Measurements from ENCODE around the gene SPAG7.
A peak's percentile ranks its signal among the peaks of the same experiment; 100 is the strongest.

SPAG7 gene

GRCh38 chr17:4949321-4950074 lies 18.1 kb downstream of the SPAG7 start:
- peak; percentile 79 for DNase-seq

DNA sequence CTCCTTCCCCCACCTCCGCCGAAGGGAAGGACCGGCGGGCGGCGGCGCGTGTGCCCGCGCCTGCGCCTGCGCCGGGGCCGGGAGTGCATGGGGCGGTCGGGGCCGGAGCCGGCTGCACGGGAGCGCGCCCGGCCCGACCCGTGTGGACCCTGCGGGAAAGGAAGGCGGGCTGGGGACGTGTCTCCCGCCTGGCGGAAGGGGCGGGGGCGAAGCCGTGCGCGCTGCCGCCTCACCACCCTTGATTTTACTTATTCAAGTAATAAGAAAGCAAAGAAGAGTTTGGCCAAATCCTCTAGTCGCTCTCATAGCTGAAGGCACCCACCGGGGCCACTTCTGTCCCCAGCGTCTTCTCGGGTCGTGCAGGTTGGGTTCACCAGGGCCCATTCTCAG lies 18.7 kb downstream of the SPAG7 start:
- peak; percentile 92 for DNase-seq

GRCh38 chr17:4948166-4948930 lies 19.3 kb downstream of the SPAG7 start, which contains the start of gene PFN1:
Gene PFN1 (minus strand): TSS chr17:4948530. CDS start chr17:4948394, 136 bp downstream.
- peak; percentile 94 for DNase-seq

DNA sequence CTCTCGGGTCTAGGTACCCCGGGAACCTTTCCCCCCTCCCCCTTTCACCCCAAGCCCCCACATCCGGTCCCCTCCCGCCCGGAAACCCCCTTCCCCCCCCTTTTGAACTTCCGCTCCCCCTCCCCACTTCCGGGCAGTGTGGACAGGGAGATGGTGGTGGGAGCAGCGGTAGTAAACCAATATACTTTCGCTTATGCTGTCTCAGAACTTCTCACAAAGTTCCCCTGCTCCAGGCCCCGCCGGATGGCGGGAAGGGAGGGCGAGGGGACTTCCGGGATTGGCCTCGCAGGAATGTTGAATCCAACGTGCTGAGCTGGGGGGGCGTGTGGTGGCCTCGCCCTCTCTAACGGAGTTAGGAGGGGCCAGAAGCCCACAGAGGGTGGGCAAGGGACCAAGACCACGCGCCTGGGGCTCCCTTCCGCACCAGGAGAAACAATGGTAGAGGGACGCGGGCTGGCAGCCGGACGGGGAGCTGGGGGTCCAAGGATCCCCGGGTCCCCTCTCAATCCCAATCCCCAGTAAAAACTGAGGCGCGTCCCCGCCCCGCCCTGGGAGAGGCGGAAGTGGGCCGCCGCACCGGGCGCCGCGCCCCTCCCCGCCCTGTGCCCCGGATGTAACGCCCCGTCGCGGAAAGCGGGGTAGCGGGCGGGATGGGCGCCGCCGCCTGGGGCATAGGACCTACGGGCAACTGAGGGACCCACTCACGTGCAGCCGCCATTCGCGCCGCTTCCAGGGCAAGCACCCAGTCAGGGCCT lies 20.0 kb downstream of the SPAG7 start:
- peak; percentile 84 for DNase-seq

DNA sequence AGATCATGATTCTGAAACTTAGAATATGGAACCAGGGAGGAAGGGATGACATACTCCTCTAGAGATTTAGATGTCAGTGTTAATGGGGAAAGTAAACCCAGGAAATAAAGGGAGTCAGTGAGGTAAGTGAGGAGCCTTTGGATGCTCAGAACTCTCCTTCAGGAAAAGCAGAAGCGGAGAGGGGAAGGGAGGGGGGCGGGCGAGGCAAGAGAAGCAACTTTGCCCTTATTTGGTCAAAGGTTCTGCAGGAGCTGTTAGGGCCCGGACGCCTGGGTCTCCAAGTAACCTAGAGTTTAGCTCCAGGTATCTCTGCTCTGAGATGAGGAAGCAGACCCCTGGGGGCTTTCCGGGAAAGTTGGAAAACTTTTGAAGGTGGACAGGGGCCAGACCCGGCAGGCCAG lies 20.6 kb downstream of the SPAG7 start:
- DNase-seq = no peak

GRCh38 chr17:4946312-4946976 lies 21.2 kb downstream of the SPAG7 start:
- DNase-seq = no peak

DNA sequence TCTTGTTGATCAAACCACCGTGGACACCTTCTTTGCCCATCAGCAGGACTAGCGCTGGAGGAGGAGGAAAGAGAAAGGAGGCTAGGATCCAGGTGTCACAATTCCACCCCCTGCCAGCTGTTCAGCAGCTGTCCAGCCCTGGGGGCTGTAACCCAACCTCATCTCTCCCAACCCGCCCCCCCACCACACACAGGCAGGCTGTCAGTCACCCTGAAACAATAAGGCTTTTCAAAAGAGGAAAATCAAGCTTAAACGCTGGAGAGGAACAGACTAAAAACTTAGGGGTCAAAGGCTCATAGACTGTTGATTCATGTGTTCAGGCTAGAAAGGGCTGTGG lies 21.7 kb downstream of the SPAG7 start:
- DNase-seq = no peak

DNA sequence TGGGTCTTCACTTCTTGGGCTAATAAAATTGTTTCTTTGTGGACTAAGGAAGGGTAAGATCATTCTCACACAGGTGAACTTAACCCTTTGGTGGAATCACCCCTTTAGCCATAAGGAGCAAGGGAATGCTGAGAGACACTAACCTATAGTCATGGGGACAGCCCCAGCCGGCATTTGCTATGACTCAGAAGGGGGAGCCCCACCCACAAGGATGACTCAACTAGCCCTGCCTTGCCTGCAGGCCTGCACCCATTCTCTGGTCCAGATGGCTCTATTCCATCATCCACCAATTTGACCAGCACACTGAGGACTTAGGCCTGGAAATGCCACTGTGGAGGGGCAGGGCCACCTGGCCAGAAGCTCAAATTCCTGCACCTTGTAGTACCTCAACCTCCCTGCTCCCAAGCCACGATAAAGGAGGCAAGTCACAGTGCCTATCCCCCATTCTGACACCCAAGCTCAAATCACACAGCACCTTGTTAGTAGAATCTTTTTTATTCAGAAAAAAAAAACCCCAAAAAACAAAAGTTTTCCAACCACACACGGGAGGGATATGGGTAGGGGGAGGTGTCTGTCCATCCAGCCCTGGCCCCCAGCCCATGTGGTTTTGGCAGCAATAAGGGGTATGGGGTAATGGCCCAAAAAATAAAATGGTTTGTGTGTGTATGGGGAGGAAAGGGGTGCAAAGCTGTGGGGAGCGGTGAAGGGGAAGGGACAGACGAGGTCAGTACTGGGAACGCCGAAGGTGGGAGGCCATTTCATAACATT lies 22.3 kb downstream of the SPAG7 start:
- no peak for DNase-seq

DNA sequence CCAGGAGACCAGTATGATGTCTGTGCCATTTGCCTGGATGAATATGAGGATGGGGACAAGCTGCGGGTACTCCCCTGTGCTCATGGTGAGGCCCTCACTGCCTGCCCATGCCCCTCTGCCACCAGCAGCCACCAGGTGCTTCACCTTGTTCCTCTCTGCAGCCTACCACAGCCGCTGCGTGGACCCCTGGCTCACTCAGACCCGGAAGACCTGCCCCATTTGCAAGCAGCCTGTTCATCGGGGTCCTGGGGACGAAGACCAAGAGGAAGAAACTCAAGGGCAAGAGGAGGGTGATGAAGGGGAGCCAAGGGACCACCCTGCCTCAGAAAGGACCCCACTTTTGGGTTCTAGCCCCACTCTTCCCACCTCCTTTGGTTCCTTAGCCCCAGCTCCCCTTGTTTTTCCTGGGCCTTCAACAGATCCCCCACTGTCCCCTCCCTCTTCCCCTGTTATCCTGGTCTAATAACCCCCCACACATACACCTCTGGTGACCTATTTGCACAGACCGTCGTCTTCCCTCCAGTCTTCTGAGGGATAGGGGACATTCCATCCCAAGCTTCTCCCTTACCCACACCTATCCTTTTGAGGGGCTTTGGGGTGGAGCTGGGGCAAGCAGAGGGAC lies 23.0 kb downstream of the SPAG7 start:
- no peak for DNase-seq

GRCh38 chr17:4944163-4944553 lies 23.5 kb downstream of the SPAG7 start:
- DNase-seq = no peak

- DNase-seq = no peak
Observed at GRCh38 chr17:4942760-4943508, 24.7 kb downstream of the SPAG7 start.

DNA sequence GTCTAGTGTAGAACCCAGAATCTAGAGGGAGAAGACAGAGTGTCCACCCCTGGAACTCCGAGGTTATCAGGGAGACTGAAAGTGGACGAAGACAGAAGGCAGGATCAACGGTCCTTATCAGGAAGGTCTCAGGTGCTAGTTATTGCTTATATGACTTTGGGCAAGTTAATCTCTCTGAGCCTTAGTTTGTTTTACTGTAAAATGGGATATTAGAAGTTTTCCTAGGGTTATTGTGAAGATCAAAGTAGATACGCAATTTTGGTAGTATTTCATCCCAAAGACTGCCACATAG lies 26.4 kb downstream of the SPAG7 start:
- DNase-seq = no peak

DNA sequence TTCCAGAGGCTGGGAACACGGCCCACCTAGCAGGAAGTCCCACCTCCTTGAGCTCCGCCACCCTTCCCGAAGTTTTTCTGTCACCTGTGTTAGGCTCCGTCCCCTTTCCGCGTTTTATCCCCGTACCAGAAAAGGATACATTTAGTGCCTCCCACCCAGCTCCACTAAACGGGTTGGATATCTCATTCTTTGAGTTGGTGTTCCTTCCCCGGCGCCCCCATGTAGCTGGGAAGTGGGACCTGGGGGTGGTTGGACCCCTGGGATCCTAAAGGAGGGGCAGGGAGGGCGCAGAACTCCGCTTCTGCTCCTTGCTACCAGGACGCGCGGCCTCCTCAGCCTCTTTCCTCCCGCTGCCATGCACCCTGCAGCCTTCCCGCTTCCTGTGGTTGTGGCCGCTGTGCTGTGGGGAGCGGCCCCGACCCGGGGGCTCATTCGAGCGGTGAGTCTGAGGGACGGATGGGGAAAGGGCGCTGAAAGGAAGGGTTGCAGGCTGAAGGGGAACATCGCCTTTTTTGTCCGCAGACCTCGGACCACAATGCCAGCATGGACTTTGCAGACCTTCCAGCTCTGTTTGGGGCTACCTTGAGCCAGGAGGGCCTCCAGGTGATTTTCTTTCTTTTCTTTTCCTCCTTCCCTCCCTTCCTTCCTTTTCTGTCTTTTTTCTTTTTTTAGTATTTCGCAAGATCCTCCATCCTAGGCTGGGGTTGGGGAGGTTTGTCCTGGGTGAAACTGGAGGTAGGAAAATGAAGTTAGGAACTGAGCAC lies 26.9 kb downstream of the SPAG7 start:
- no peak for DNase-seq

GRCh38 chr17:4939796-4940554 lies 27.6 kb downstream of the SPAG7 start, which contains the start of the genes RNF167 and SLC25A11:
Gene RNF167 (plus strand): TSS chr17:4940268. CDS start chr17:4940910, 642 bp downstream.
Gene SLC25A11 (minus strand): TSS chr17:4940046. CDS start chr17:4939910, 136 bp downstream.
- DNase-seq = peak; percentile 98

DNA sequence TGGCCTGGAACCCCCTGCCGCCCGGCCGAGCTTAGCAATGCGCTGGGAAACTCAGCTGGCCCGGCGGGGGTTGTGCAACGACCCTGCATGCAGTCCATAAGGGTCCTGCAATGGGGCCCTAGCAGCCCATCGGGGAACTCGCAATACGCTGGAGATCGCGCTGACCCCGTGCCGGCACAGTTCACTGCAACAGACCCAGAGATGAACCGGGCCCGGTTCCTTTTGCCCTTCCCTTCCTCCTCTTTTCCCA lies 28.1 kb downstream of the SPAG7 start:
- DNase-seq = no peak

- no peak for DNase-seq
Observed at GRCh38 chr17:4938688-4939545, 28.7 kb downstream of the SPAG7 start.

GRCh38 chr17:4938069-4938491 lies 29.5 kb downstream of the SPAG7 start:
- DNase-seq = no peak

DNA sequence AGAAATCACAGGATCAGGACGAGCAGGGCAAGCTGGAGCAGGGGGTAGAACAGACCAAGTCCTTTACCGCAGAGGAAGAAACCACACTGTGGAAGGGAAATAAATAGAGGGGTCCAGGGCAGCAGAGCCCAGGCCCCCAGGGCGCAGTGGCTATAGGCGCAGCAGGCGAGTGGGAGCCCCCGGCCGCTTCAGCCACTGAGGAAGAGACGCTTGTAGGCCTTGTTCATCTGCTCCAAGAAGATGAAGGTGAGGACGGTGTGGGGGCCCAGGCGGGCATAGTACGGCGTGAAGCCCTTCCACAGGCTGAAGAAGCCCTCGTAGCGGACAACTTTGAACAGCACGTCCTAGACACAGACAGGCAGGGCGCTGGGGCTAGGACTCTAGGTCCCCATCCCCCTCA lies 30.1 kb downstream of the SPAG7 start:
- no peak for DNase-seq

- no peak for DNase-seq
Observed at GRCh38 chr17:4936436-4936835, 31.2 kb downstream of the SPAG7 start.
